OCI-LY1 (cell line): ENCODE results near the gene POLR3H.
A peak's percentile ranks its signal among the peaks of the same experiment; 100 is the strongest.

Source experiments
- H2AFZ ChIP-seq: fragments of 200-600 bp; sonication (generic), shearing (Covaris generic); 2 replicates; pipeline ENCODE4 v1.6.0; 2014; ENCODE audit warnings: antibody characterized with exemption, mild to moderate bottlenecking, low read length
- H3F3A ChIP-seq: fragments of 200-600 bp; sonication (generic), shearing (Covaris generic); 2 replicates; pipeline ENCODE4 v1.6.0; 2014; ENCODE audit warnings: mild to moderate bottlenecking, antibody characterized with exemption, low read length, moderate library complexity; ENCODE audit not compliant: insufficient read depth
- H3K27ac ChIP-seq: fragments of 200-600 bp; sonication (generic); 2 replicates; pipeline ENCODE4 v1.5.1; 2014; ENCODE audit warnings: low read length, mixed run types, mild to moderate bottlenecking, low read depth; ENCODE audit not compliant: poor library complexity, severe bottlenecking
- H3K27me3 ChIP-seq: fragments of 200-600 bp; sonication (generic); 2 replicates; pipeline ENCODE4 v1.6.0; 2014; ENCODE audit warnings: antibody characterized with exemption, mild to moderate bottlenecking, low read length, moderate library complexity; ENCODE audit not compliant: insufficient read depth
- H3K36me3 ChIP-seq: fragments of 200-600 bp; sonication (generic); 2 replicates; pipeline ENCODE4 v1.6.1; 2014; ENCODE audit warnings: mild to moderate bottlenecking, antibody characterized with exemption, low read length, moderate library complexity, mixed read lengths; ENCODE audit not compliant: insufficient read depth
- H3K4me1 ChIP-seq: fragments of 200-600 bp; sonication (generic); 2 replicates; pipeline ENCODE4 v1.5.1; 2014; ENCODE audit warnings: mild to moderate bottlenecking, low read length, moderate library complexity; ENCODE audit not compliant: insufficient read depth, severe bottlenecking
- H3K4me2 ChIP-seq: fragments of 200-600 bp; sonication (generic), shearing (Covaris generic); 2 replicates; pipeline ENCODE4 v1.6.1; 2014; ENCODE audit warnings: low read length
- H3K4me3 ChIP-seq: fragments of 200-600 bp; sonication (generic); 2 replicates; pipeline ENCODE4 v1.5.1; 2014; ENCODE audit warnings: low read length, low read depth, mild to moderate bottlenecking, mixed read lengths; ENCODE audit not compliant: poor library complexity, severe bottlenecking
- H3K79me2 ChIP-seq: fragments of 200-600 bp; shearing (Covaris generic); 2 replicates; pipeline ENCODE4 v1.6.1; 2016; ENCODE audit warnings: mixed run types, low read length, mixed read lengths; ENCODE audit not compliant: insufficient read depth
- H3K9ac ChIP-seq: fragments of 200-600 bp; sonication (generic), shearing (Covaris generic); 2 replicates; pipeline ENCODE4 v1.6.1; 2014; ENCODE audit warnings: mild to moderate bottlenecking, low read length, mixed read lengths
- H3K9me2 ChIP-seq: fragments of 200-600 bp; sonication (generic), shearing (Covaris generic); 2 replicates; pipeline ENCODE4 v1.6.1; 2014; ENCODE audit warnings: low read depth, mild to moderate bottlenecking, low read length, mixed read lengths
- H3K9me3 ChIP-seq: fragments of 200-600 bp; shearing (Covaris generic); 2 replicates; pipeline ENCODE4 v1.6.1; 2014; ENCODE audit warnings: low read length, mixed read lengths
- H4K20me1 ChIP-seq: fragments of 200-600 bp; sonication (generic), shearing (Covaris generic); 2 replicates; pipeline ENCODE4 v1.6.0; 2016; ENCODE audit warnings: mild to moderate bottlenecking, low read length; ENCODE audit not compliant: insufficient read depth
- CTCF ChIP-seq: fragments of 200-600 bp; sonication (generic), shearing (Covaris generic); IDR thresholded peaks from 2 replicates; pipeline ENCODE4 v1.5.1; 2017; ENCODE audit warnings: mild to moderate bottlenecking, antibody characterized with exemption, low read length, moderate library complexity, mixed read lengths
- EZH2 ChIP-seq: fragments of 200-600 bp; sonication (generic), shearing (Covaris generic); IDR thresholded peaks from 2 replicates; pipeline ENCODE4 v1.8.0; 2017; ENCODE audit warnings: borderline replicate concordance, mixed run types, mild to moderate bottlenecking, antibody characterized with exemption, low read length, moderate library complexity, mixed read lengths

POLR3H gene

GRCh38 chr22:41587347-41587723 lies 43.1 kb upstream of the POLR3H start:
- Histone ChIP-seq H3K4me2 (peak overlapping the region; percentile 95; the same call in 1 of the 2 replicates), H2AFZ (no peak overlapping the region), H3K27ac (no peak overlapping the region), H4K20me1 (no peaks in the 10 kb centered on the region), H3K36me3 (peaks cover 18% of the 10 kb centered on the region; the same call in 1 of the 2 replicates), H3F3A (no peaks in the 10 kb centered on the region), H3K79me2 (no peaks in the 10 kb centered on the region), H3K9me2 (no peaks in the 10 kb centered on the region), H3K9ac (no peak overlapping the region), H3K27me3 (no peaks in the 10 kb centered on the region), H3K9me3 (no peaks in the 10 kb centered on the region), H3K4me1 (peaks cover 24% of the 10 kb centered on the region), H3K4me3 (no peak overlapping the region)
- TF ChIP-seq CTCF (no peak), EZH2 (no peak)

- no peak overlapping the region for H3K27ac ChIP-seq
- no peak overlapping the region for H3K9ac ChIP-seq
- no peaks in the 10 kb centered on the region for H3K9me2 ChIP-seq
- H3K4me2 ChIP-seq: no peak overlapping the region
- no peaks in the 10 kb centered on the region for H3K27me3 ChIP-seq
- no peaks in the 10 kb centered on the region for H3F3A ChIP-seq
- no peaks in the 10 kb centered on the region for H3K9me3 ChIP-seq
- TF ChIP-seq EZH2 (no peak), CTCF (no peak)
- no peaks in the 10 kb centered on the region for H4K20me1 ChIP-seq
- peaks cover 24% of the 10 kb centered on the region for H3K4me1 ChIP-seq
- peaks cover 21% of the 10 kb centered on the region; the same call in 1 of the 2 replicates for H3K36me3 ChIP-seq
- no peaks in the 10 kb centered on the region for H3K79me2 ChIP-seq
- H3K4me3 ChIP-seq: no peak overlapping the region
- no peak overlapping the region for H2AFZ ChIP-seq
Measured at GRCh38 chr22:41585898-41586297, 41.6 kb upstream of the POLR3H start.

- Histone ChIP-seq H2AFZ (no peak overlapping the region), H3K4me1 (peaks cover 18% of the 10 kb centered on the region), H3K36me3 (peaks cover 21% of the 10 kb centered on the region; the same call in 1 of the 2 replicates), H3K27me3 (no peaks in the 10 kb centered on the region), H4K20me1 (no peaks in the 10 kb centered on the region), H3K9ac (no peak overlapping the region), H3K27ac (no peak overlapping the region), H3F3A (no peaks in the 10 kb centered on the region), H3K9me3 (no peaks in the 10 kb centered on the region), H3K79me2 (no peaks in the 10 kb centered on the region), H3K9me2 (no peaks in the 10 kb centered on the region), H3K4me3 (no peak overlapping the region), H3K4me2 (no peak overlapping the region)
- TF ChIP-seq EZH2: no peak
- no peak for TF ChIP-seq CTCF
Measured at GRCh38 chr22:41584881-41585280, 40.6 kb upstream of the POLR3H start.
